ENCODE data around the gene SMIM13.

The SMIM13 gene

DNA sequence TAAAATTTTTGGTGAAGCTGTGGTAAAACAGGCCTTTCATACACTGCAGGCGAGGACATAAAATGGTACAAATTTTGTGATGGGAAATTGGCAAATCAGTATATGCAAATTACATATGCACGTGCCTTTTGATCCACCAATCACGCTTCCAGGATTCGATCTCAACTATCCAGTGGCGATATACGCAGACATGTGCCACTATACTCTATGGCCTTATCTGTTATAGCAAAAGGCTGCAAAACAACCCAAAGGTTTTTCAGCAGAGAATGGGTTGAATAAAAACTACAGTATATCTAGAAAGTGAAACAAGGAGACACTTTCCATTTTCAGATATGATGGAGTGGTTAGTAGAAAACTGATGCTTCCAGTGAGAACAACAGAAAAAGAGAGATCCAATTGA, 59.8 kb downstream of the SMIM13 start:
- no peak for DNase-seq (ENCODE audit: low read depth in 2 of 2)

DNA sequence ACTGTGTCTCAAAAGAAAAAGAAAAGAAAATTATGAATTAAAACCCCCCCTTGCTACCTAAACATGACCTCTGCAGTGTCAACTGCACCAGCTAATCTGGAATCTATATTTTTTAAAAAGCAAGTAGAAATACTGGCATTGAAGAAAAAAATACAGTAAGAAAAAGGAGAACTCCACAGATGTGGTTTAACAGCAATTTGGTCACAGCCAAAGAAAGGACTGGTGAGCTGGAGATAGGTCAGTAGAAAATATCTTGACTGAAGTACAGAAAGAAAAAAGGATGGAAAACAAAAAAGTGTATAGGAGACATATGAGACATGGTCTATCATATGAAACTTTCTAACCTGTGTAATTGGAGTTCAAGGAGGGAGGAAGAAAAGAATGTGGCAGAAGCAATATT, 62.0 kb downstream of the SMIM13 start:
- no peak for DNase-seq (ENCODE audit: low read depth in 2 of 2)

DNA sequence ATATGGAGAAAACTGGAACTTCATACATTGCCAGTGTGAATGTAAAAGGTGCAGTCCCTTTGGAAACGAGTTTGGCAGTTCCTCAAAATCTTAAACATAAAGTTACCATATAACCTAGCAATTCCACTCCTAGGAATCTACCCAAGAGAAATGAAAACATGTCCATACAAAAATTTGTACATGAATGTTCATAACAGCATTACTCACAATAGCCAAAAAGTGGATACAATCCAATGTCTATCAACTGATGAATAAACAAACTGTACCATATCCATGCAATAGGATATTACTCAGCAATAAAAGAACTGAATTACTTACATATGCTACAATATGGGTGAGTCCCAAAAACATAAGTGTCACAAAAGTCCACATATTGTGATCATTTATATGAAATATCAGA, 66.6 kb downstream of the SMIM13 start:
- DNase-seq (ENCODE audit: low read depth in 2 of 2) = no peak

DNA sequence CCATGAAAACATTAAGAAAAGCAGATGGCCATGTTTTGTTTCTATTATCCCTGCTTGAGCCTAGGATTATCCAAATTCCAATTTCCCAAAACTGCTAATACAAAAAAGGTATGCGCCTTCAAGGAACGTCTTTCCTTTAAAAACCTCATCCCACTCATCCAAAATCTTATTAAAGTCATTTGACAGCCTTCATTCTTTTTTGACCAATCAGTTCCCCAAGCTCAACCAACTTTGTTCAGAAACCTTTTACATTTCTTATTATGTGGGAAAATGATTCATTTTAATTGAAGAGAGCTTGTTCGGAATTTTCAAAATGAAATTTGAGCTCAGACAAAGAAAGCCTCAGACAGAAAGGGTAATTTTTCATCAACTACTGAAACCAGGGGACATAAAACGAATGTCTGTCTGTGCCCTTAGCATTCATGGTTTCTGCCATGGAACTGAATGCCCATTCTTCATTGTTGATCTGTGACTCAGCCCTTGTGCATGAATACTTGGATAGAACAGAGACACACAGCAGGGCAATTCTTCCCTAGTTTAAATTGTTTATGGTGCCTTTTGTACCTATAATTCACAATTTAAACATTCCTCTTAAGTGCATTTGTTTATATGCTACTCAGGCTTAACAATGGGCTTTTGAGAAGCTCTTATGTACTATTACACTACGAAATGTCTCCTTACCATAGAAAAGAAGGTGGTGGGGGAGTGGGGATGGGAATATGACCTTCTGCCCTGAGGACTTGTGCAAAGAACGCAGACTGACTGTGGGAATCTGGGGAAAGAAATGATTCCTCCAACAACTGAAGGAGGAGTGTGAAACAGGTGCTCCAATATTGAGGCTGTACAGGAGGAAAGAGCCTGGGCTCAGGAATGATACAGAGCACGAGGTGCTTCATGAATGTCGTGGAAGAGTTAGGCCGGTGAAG, 67.7 kb downstream of the SMIM13 start:
- no peak for DNase-seq (ENCODE audit: low read depth in 2 of 2)

DNA sequence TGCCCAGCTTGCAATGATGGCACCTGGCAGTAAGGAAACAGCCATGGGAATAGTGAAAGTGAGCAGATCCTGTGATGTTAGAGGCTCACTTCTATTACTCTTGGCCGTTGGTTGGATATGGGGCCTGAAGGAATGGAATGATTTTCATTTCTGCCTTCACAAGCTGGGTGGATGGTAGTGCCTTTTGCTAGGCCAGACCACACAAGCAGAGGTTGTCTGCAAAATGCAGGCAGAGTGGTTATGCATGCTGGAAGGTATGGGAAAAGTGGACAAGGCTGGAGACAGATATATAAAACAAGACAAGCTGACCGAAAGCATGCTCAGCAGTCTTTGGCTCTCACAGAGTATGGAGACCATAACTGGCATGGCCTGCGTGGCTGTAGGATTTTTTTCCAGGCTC, 68.6 kb downstream of the SMIM13 start:
- no peak for DNase-seq (ENCODE audit: low read depth in 2 of 2)

DNA sequence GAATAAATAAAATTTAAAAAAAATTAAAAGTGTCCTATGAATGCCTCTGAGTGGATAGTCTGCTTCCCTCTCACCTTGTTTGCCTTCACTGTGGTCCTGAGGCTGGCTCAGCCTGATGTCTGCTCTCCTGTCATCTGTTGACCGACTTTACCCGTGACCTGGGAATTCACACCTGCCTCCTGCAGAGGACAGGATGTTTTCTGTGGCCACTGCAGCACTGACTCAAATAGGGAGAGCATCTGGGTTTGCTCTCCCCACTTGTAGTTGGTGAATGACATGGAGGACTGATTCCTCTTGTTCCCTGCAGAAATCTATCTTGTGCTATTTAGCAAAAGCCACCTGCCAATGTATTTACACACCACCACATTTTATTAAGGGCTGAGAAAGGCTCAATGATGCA, 70.3 kb downstream of the SMIM13 start:
- no peak for DNase-seq (ENCODE audit: low read depth in 2 of 2)

DNA sequence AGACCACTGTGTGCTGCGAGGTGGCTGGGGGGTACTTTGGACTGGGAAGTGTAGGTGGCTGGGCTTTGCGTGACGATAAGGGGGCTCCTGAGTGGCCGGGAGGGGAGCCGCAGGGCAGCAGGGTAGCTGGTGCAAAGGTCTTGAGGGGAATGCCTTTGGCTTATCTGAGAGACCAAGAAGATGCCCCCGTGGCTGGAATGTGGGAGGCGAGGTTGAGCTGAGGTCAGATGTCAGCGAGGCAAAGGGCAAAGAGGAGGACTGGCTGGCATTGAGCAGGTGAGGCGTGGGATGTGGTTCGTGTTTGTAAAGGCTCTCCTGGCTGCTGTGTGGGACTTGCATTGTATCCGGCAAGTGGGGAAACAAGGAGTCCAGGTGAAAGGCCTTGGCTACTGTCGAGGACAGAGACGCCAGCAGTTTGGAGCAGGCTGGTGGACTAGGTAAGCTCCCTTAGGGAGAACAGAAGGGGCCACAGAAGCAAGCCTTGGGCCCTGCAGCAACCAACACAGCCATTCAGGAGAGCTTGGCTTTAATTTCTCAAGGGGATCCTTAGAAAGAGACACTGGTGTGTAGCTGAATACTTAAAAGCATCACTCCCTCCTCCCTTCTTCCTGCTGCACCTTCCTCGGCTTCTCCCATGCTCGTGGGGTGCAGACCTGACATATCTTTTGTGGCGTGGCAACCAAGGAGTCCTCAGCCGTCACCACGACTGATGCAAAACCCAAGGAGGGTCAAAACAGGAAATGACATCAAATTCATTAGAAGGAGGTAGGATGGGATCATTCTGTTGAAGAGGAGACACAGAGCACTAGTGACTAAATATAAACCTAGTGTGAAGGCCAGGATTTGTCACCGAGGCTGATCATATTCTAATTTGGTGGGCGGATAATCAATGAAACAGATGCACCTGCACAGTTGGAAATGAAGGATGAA, 71.3 kb downstream of the SMIM13 start:
- DNase-seq (ENCODE audit: low read depth in 2 of 2) = no peak

DNA sequence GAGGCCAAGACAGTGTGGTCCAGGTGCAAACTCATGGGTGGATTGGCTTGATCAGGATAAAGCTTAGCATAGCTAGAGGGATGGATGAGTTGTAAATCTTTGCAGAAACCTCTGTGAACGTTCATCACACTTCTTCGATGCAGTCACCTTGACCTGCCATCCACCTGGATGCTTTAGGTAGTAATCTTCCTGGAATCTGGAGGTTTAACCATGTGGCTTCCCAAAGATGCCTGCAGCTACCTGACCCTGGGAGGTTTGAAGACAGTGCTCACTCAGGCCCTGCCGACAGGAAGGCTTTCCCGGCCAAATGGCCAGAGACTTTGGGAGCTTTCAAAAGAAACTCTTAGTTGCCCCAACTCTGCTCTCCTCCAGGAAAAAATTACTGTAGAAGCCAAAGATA, 73.3 kb downstream of the SMIM13 start:
- DNase-seq (ENCODE audit: low read depth in 2 of 2) = no peak

DNA sequence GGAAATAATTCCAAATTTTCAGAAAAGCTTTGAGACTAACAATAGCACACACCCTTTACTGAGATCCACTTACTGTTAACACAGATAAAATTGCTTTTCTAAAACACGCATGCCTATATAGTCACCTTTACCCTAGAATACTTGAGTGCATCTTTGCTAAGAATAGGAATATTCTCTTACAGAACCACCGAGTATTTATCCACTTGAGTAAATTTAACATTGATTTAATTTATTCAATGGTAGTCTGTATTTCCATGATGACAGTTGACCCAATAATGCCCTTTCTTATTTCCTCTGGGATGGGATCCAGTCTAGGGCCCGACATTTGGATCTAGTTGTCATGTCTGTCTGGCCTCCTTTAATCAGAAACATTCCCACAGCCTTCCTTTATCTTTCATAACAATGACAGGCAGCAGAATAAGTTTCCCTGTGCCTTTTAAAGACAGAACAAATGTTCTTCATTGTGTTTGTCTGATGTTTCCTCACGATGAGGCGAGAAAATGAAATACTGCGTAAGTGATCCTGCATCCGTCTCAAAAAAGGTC, 74.5 kb downstream of the SMIM13 start:
- no peak for DNase-seq (ENCODE audit: low read depth in 2 of 2)

DNA sequence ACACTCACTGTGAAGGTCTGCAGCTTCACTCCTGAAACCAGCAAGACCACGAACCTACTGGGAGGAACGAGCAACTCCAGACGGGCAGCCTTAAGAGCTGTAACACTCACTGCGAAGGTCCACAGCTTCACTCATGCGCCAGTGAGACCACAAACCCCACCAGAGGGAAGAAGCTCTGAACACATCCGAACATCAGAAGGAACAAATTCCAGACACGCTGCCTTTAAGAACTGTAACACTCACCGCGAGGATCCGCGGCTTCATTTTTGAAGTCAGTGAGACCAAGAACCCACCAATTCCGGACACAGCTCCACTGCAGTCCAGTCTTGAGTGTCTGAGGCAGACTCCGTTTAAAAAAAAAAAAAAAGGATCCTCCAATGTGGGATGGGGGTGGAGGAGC, 78.3 kb downstream of the SMIM13 start:
- DNase-seq (ENCODE audit: low read depth in 2 of 2) = no peak

DNA sequence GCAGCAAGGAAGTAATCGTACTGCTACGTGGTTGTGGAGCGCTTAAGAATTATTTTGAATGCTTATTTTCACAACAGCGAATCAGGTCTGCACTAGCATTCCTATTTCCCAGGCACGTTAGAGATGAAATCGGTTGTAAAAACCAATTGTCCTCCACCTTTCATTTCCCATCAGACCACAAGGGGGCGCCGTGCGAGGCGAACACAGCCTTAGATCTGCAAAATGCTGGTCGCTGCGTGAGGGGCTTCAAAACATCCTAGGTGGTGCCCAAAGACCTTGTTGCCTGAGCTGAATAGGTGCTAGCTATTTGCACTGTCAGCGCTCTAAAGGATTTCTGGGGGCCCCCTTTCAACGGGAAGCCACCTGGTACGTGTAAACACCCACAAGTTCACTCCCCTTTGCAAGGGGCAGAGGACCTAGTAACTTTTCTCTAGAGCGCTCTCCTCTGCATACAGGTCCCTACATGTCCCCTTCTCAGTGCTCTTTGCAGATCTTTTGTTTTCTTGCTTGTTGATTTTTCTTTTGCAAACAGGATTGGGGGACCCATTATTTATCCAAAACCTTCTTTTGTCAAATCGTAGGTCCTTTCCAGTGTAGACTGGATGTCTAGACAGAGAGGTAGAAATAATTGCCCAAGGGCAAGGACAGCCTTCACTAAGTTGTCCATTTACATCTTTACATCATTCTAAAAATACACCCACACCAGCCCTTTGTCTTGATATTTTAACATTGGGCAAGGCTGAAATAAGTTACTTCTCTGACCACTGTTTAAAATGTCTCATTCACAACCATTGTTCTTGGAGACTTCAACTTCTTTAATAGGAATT, 79.1 kb downstream of the SMIM13 start:
- DNase-seq (ENCODE audit: low read depth in 2 of 2) = peak; percentile 36 to 52

DNA sequence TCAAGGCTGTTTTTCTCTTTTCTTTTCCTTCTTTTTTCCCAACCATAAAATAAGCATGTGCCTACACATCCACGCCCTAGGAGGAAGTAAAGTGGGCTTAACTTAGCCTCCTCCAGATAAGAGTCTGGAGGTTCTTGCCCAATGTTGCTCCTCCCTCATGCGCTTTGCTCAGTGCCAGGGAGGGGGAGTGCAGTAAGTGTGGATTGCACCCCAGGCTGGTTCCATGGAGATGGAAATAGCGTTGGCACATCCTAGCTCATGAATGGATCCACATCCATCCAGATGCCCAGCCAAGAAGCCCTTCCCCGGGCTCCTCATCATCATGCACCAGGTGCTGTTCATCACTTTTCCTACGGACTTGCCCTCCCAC, 80.6 kb downstream of the SMIM13 start:
- DNase-seq (ENCODE audit: low read depth in 2 of 2) = no peak

DNA sequence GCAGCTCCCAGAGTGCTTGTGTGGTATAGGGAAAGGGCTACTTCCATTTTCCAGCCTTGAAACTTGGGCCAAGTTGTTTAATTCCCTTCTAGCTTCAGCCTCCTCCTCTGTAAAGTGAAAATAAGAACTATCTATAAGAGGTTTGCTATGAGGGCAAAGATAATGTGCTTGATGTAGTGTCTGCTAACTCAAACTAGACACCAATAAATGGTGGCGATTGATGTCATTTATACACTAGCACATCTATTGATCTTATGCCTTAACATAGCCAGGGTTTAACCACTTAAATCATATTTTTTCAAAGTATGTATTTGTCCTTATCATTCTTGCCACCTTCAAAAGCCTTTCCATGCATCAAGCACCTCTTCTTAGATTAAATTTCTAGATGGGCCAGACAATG, 83.6 kb downstream of the SMIM13 start:
- no peak for DNase-seq (ENCODE audit: low read depth in 2 of 2)

DNA sequence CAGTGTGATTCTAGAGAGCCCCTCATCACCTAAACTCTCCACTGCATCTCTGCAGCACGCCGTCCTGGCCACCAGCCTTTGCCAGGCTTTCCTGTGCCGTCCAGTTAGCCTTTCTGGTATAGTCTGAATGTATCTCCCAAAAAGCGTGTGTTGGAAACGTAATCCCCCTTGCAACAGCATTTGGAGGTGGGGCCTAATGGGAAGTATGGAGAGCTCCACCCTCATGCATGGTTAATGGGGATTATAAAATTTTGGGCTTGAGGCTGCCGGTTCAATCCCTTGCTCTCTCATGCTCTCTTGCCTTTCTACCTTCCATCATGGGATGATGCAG, 85.4 kb downstream of the SMIM13 start:
- no peak for DNase-seq (ENCODE audit: low read depth in 2 of 2)

DNA sequence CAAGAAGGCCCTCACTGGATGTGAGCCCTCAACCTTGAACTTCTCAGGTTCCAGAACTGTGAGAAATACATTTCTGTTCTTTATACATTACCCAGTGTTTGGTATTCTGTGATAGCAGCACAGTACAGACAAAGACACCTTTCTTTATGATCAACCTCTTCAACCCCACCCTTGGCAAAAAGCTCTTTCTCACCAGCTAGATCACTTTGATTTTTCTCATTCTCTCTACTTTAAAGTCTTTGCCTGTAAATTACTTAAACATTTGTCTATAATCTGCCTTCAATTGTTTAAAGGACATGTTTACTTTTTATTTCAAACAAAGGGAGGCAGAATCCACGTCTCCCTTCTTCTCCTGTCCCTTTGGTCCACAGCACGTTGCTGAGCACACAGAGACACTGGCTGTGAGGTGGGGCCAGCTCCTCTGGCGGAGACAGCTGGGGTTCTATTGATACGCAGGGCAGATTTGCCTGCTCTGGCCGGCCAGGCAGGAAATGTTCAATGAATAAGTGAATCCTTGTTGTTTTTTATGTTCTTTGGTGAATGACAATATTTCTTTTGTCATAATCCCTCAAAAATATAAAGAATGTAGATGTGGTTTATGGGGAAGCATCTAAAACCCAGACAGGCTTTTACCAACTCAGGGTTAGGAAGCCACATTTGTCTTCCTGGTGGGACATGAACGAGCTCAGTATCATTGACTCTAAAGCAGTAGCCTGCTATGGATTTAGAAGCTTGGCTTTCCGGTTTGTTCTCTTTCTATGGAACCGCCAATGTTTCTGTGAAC, 86.0 kb downstream of the SMIM13 start:
- no peak for DNase-seq (ENCODE audit: low read depth in 2 of 2)

DNA sequence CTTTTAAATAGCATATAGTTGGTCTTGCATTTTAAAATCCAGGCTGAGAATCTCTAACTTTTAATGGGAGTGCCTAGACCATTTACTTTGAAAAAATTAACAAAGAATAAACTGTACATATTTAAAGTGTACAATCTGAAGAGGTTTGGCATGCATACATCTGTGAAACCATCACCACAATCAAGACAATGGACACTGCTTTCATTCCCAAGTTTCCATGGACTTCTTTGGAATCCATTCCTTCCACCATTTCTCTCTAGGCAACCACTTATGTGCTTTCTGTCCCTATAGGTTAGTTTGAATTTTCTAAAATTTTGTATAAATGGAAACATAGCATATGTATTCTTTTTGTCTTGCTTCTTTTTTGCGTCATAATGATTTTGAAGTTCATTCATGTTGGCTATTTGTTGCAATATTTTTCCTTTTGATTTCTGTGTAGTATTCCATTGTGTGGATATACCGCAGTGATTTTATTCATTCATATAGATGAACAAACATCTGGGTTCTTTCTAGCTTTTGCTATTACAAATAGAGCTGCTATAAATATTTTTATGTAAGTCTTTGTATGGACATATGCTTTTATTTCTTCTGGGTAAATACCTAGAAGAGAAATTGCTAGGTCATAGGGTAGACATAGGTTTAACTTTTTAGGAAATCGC, 88.0 kb downstream of the SMIM13 start:
- DNase-seq (ENCODE audit: low read depth in 2 of 2) = no peak

DNA sequence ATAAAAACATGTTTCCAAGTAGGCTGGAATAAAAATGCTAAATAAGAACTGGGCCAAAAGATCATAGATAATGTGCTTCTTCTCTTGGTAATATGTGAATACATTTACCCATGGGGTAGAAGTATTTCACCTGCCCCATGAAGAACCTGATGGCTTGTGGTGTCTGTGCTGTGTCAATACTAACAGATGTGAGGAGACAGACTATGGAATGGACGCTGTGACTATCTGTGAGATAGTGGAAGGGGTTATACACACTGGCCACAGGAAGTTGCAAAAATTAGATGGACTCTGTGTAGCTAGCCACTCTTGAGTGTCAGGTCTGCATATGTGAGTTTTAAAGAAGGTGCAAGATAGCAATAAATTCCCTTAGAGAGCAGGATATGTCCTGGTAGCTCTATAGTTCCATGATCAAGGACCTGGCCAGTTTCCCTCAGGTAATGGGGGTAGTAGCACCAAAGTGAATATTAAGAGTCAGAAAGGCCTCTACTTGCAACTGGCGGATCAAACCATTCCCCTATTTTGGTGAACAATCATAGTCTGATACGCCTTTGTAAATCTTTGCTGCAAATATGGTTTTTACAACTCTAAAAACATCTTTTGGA, 90.2 kb downstream of the SMIM13 start:
- no peak for DNase-seq (ENCODE audit: low read depth in 2 of 2)

DNA sequence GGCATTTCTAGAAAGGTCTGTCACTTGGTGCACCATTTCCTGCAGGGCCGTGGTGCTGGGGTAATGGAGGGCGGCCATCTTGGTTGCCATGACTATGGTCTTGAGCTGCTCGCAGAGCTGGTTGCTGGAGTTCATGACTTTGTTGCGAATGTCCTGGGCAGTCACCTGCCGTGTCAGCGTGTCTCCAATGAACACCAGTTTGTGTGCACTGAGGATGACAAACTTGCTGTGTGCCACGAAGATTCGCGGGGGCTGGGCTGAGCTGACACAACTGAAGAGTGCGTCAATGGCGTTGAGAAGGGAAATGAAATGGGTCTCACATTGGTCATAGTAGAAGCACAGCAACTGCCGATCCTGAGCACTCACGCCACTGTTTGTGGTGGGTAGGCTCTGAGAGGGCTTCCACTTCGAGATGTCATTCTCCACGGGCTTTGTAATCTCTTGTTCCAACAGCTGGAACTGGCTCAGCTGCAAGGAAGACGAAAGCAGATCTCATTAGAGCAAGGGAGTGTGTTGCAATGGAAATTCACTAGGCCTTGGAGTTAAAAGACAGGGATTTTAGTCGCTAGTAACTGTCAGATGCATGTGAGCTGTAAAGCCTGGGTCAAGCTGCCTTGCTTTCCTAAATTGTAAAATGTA, 91.7 kb downstream of the SMIM13 start:
- DNase-seq (ENCODE audit: low read depth in 2 of 2) = no peak

DNA sequence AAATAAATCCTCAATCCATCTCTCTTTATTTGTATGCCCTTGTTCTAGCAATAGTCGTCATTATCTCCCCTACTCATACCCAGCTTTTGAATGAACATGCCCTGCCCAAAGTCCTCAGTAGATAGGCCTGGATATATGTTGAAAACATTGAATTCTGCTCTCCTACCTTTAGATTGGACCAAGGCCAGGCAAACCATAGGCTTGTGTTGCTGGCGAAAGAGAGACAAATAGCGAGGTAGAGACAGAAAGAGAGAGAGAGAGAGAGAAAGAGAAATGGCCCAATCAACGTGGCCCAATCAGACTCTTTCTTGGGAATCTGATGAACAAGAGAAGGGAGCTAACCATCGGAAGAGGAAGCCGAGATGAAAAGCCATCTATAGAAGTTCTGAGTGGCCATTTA, 93.7 kb downstream of the SMIM13 start:
- DNase-seq (ENCODE audit: low read depth in 2 of 2) = no peak
